Esophagus muscularis mucosa (tissue), 4 donors: Measurements from ENCODE around the gene EEF2. TPM values are rescaled to one million over a fixed set of nuclear protein-coding genes. Genes with fewer than 3 reads are reported as not detected.
A peak's percentile ranks its signal among the peaks of the same experiment; 100 is the strongest.

Experiments
- DNase-seq: peaks from one replicate; pipeline ENCODE4 v3.0.0-alpha.2; 2017; ENCODE audit errors: extremely low spot score
- H3K27ac ChIP-seq, 4 donors: fragments of 200-600 bp; sonication (generic); replicated peaks in 1 of 4; 1 replicate in 3 of 4; 2 replicates in 1 of 4; pipeline ENCODE4 v1.5.1; 2016 to 2019; ENCODE audit warnings: mild to moderate bottlenecking in 1 of 4
- H3K27me3 ChIP-seq, 4 donors: fragments of 200-600 bp; sonication (generic); one replicate each; pipeline versions ENCODE4 v1.5.1 to v1.6.0; 2016 to 2019
- H3K36me3 ChIP-seq, 4 donors: fragments of 200-600 bp; sonication (generic); one replicate each; pipeline ENCODE4 v1.5.1; 2016 to 2019
- H3K4me1 ChIP-seq, 4 donors: fragments of 200-600 bp; sonication (generic); one replicate each; pipeline ENCODE4 v1.5.1; 2016 to 2019
- H3K4me3 ChIP-seq, 4 donors: fragments of 200-600 bp; sonication (generic); 1 replicate in 2 of 4; 2 replicates in 2 of 4; pipeline ENCODE4 v1.5.1; 2016 to 2019; ENCODE audit warnings: mild to moderate bottlenecking in 4 of 4, moderate library complexity in 1 of 4
- H3K9me3 ChIP-seq, 4 donors: fragments of 200-600 bp; sonication (generic); 1 replicate in 3 of 4; 2 replicates in 1 of 4; pipeline ENCODE4 v1.5.1; 2016 to 2019
- CTCF ChIP-seq, 3 experiments: fragments of 200-600 bp in 2 of 3; fragments of 450-650 bp in 1 of 3; sonication (generic) in 2 of 3; IDR thresholded peaks; one replicate each; pipeline ENCODE4 v1.5.1; 2017 to 2019; ENCODE audit warnings: antibody characterized with exemption in 3 of 3, mild to moderate bottlenecking in 2 of 3, moderate library complexity in 1 of 3
- EP300 ChIP-seq: sonication (generic); formaldehyde crosslinking; IDR thresholded peaks from one replicate; pipeline ENCODE4 v1.6.1; 2017; ENCODE audit warnings: antibody characterized with exemption
- POLR2A ChIP-seq: fragments of 450-650 bp; IDR thresholded peaks from one replicate; pipeline ENCODE4 v1.6.1; 2017; ENCODE audit warnings: antibody characterized with exemption, moderate library complexity, mild to moderate bottlenecking, low read depth
- POLR2AphosphoS5 ChIP-seq, 2 donors: sonication (generic); formaldehyde crosslinking; IDR thresholded peaks; one replicate each; pipeline ENCODE4 v1.6.1; 2017; ENCODE audit warnings: antibody characterized with exemption in 2 of 2
- WGBS: methylation state at CpG from one replicate; pipeline ENCODE4 v1.1.5; 2018; 5-methylcytosine and 5-hydroxymethylcytosine counted together
- intact Hi-C: fragments of 100-400 bp; cut with DNase I; formaldehyde crosslinking; loops from one replicate; pipeline ENCODE4 v1.15.1; 2023
- total RNA-seq, 4 donors: library from RNA; depleted of rRNA; stranded (reverse); fragments of >200 nt; gene quantifications; one replicate each; pipeline versions ENCODE4 v1.1.0 to v1.2.1, GENCODE V29; 2016

Gene EEF2
- total RNA-seq, 4 donors from 2014 or later, result 2,280 to 3,286 (median 2,635) TPM

- intact Hi-C loops, result no loop called here
- Histone ChIP-seq H3K4me1 (no peaks in the 10 kb centered on the region), H3K36me3 (no peaks in the 10 kb centered on the region), H3K27me3 (no peaks in the 10 kb centered on the region), H3K9me3 (no peaks in the 10 kb centered on the region), H3K4me3 (no peak overlapping the region), H3K27ac (no peak overlapping the region)
- 76% methylated on average over 6 of the region's 6 CpGs for WGBS
- DNase-seq, result no peak
- TF ChIP-seq EP300 (no peak), CTCF (IDR thresholded peaks at IDR 0.05) (no peak), POLR2AphosphoS5 (IDR thresholded peaks at IDR 0.05) (no peak), POLR2A (no peak)
These were observed 10.3 kb upstream of the EEF2 start for GRCh38 chr19:3995607-3996006.

- intact Hi-C loops, result no loop called here
- TF ChIP-seq EP300, result no peak
- no peak for TF ChIP-seq POLR2AphosphoS5 (IDR thresholded peaks at IDR 0.05)
- TF ChIP-seq POLR2A, result no peak
- no peak for TF ChIP-seq CTCF (IDR thresholded peaks at IDR 0.05)
- H3K27me3 ChIP-seq, result no peaks in the 10 kb centered on the region
- H3K4me3 ChIP-seq, result no peak overlapping the region
- H3K36me3 ChIP-seq, result no peaks in the 10 kb centered on the region
- H3K27ac ChIP-seq, result no peak overlapping the region
- H3K4me1 ChIP-seq, result peaks cover 22 to 27% (median 26%) of the 10 kb centered on the region in 4 donors
- WGBS, result 71% methylated on average over 3 of the region's 3 CpGs
- H3K9me3 ChIP-seq, result no peaks in the 10 kb centered on the region
- no peak for DNase-seq
These were observed 5.5 kb upstream of the EEF2 start for GRCh38 chr19:3990815-3991117.

GRCh38 chr19:3987619-3988371, 2.5 kb upstream of the EEF2 start:
- H3K27ac ChIP-seq, result peak overlapping the region in 2 of 4 donors; percentile 53 to 93
- H3K4me3 ChIP-seq, result peak overlapping the region; percentile 24 to 71 (median 34)
- H3K36me3 ChIP-seq, result peaks cover 12 to 16% (median 14%) of the 10 kb centered on the region in 4 donors
- intact Hi-C loops, result loop anchor here (2.0 to 10.0 kb wide), 3 partner anchors 90 to 217 kb away; no protein-coding TSS in a partner anchor
- H3K4me1 ChIP-seq, result peaks cover 41 to 49% (median 46%) of the 10 kb centered on the region in 4 donors
- 9% methylated on average over 30 of the region's 30 CpGs for WGBS
- TF ChIP-seq POLR2A, result no peak
- peak; percentile 76 to 91 (median 83) for TF ChIP-seq CTCF (IDR thresholded peaks at IDR 0.05)
- TF ChIP-seq EP300, result no peak
- TF ChIP-seq POLR2AphosphoS5 (IDR thresholded peaks at IDR 0.05), result peak in 1 of 2 donors; percentile 73
- no peak for DNase-seq
- H3K27me3 ChIP-seq, result no peaks in the 10 kb centered on the region
- no peaks in the 10 kb centered on the region for H3K9me3 ChIP-seq

- no peak for DNase-seq
- Histone ChIP-seq H3K36me3 (peaks cover 25 to 29% (median 27%) of the 10 kb centered on the region in 4 donors), H3K27me3 (no peaks in the 10 kb centered on the region), H3K27ac (peak overlapping the region; percentile 93 to 98 (median 95)), H3K4me1 (peaks cover 47 to 62% (median 59%) of the 10 kb centered on the region in 4 donors), H3K4me3 (peak overlapping the region; percentile 71 to 99 (median 84)), H3K9me3 (no peaks in the 10 kb centered on the region)
- intact Hi-C loops, result loop anchor here (2.0 to 10.0 kb wide), 3 partner anchors 91 to 218 kb away; no protein-coding TSS in a partner anchor
- 5% methylated on average over 21 of the region's 21 CpGs for WGBS
- TF ChIP-seq POLR2A (no peak), POLR2AphosphoS5 (IDR thresholded peaks at IDR 0.05) (peak; percentile 24 to 47), EP300 (no peak), CTCF (IDR thresholded peaks at IDR 0.05) (peak; percentile 67 to 78 (median 74))
These were observed 1.2 kb upstream of the EEF2 start for GRCh38 chr19:3986260-3987041.
